ENCODE results near the gene COL13A1.

Gene COL13A1

GRCh38 chr10:69934768-69935167 lies 133.1 kb downstream of the COL13A1 start:
- 0 out of 3 replicates have a peak, but pooled peaks have one; percentile 33 for ATAC-seq
- TF ChIP-seq CSDC2 (CRISPR knock-in tag; IDR thresholded peaks at IDR 0.05): no peak
- TF ChIP-seq ZNF70 (CRISPR knock-in tag; IDR thresholded peaks at IDR 0.05): no peak
- no peak for TF ChIP-seq CREB5 (CRISPR knock-in tag; IDR thresholded peaks at IDR 0.05; ENCODE audit: low read depth)
- no peak for TF ChIP-seq PATZ1 (CRISPR knock-in tag; IDR thresholded peaks at IDR 0.05; ENCODE audit: borderline replicate concordance)

GRCh38 chr10:69936091-69936490 lies 134.4 kb downstream of the COL13A1 start:
- no peak for TF ChIP-seq CSDC2 (CRISPR knock-in tag; IDR thresholded peaks at IDR 0.05)
- TF ChIP-seq PPARA (CRISPR knock-in tag; IDR thresholded peaks at IDR 0.05; ENCODE audit: borderline replicate concordance): no peak
- no peak for TF ChIP-seq ZNF565 (CRISPR knock-in tag; conservative IDR thresholded peaks at IDR 0.05; ENCODE audit: low read depth)
- no peak for TF ChIP-seq ISL1 (CRISPR knock-in tag; IDR thresholded peaks at IDR 0.05)
- TF ChIP-seq CSRNP3 (CRISPR knock-in tag; IDR thresholded peaks at IDR 0.05): no peak
- peak; percentile 61; the same call in 2 of the 3 replicates for ATAC-seq

- no peak for ATAC-seq
- TF ChIP-seq BACH2 (CRISPR knock-in tag; IDR thresholded peaks at IDR 0.05; ENCODE audit: borderline replicate concordance) (no peak), ESRRG (CRISPR knock-in tag; IDR thresholded peaks at IDR 0.05) (no peak), ZFP3 (CRISPR knock-in tag; IDR thresholded peaks at IDR 0.05) (no peak), TOX (CRISPR knock-in tag; IDR thresholded peaks at IDR 0.05; ENCODE audit: borderline replicate concordance) (no peak), SNAI2 (CRISPR knock-in tag; IDR thresholded peaks at IDR 0.05) (no peak), ZC3H10 (CRISPR knock-in tag; IDR thresholded peaks at IDR 0.05) (no peak), PPARA (CRISPR knock-in tag; IDR thresholded peaks at IDR 0.05; ENCODE audit: borderline replicate concordance) (no peak), CSRNP3 (CRISPR knock-in tag; IDR thresholded peaks at IDR 0.05) (no peak), POU6F1 (CRISPR knock-in tag; IDR thresholded peaks at IDR 0.05; ENCODE audit: borderline replicate concordance, low read depth) (no peak), ISL1 (CRISPR knock-in tag; IDR thresholded peaks at IDR 0.05) (no peak), OSR1 (CRISPR knock-in tag; IDR thresholded peaks at IDR 0.05) (no peak), TSHZ2 (CRISPR knock-in tag; IDR thresholded peaks at IDR 0.05) (no peak), CSDC2 (CRISPR knock-in tag; IDR thresholded peaks at IDR 0.05) (no peak), TCF4 (CRISPR knock-in tag; IDR thresholded peaks at IDR 0.05; ENCODE audit: borderline replicate concordance) (no peak)
Observed at GRCh38 chr10:69938541-69938991, 136.9 kb downstream of the COL13A1 start.

Data from SK-N-SH treated with all-trans-retinoic acid at 6 μM for 48 hours (cell line).